Measurements from ENCODE around the gene TLR8.

DNA sequence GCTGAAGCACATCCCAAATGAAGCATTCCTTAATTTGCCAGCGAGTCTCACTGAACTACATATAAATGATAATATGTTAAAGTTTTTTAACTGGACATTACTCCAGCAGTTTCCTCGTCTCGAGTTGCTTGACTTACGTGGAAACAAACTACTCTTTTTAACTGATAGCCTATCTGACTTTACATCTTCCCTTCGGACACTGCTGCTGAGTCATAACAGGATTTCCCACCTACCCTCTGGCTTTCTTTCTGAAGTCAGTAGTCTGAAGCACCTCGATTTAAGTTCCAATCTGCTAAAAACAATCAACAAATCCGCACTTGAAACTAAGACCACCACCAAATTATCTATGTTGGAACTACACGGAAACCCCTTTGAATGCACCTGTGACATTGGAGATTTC, 14.6 kb downstream of the TLR8 start:
- TF ChIP-seq, protein P1, sequence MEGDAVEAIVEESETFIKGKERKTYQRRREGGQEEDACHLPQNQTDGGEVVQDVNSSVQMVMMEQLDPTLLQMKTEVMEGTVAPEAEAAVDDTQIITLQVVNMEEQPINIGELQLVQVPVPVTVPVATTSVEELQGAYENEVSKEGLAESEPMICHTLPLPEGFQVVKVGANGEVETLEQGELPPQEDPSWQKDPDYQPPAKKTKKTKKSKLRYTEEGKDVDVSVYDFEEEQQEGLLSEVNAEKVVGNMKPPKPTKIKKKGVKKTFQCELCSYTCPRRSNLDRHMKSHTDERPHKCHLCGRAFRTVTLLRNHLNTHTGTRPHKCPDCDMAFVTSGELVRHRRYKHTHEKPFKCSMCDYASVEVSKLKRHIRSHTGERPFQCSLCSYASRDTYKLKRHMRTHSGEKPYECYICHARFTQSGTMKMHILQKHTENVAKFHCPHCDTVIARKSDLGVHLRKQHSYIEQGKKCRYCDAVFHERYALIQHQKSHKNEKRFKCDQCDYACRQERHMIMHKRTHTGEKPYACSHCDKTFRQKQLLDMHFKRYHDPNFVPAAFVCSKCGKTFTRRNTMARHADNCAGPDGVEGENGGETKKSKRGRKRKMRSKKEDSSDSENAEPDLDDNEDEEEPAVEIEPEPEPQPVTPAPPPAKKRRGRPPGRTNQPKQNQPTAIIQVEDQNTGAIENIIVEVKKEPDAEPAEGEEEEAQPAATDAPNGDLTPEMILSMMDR (IDR thresholded peaks at IDR 0.05), result no peak
- TF ChIP-seq POLR2A (IDR thresholded peaks at IDR 0.05), result no peak

Measured in body of pancreas (tissue), 4 donors.